Measurements from ENCODE around the gene S1PR5.

DNA sequence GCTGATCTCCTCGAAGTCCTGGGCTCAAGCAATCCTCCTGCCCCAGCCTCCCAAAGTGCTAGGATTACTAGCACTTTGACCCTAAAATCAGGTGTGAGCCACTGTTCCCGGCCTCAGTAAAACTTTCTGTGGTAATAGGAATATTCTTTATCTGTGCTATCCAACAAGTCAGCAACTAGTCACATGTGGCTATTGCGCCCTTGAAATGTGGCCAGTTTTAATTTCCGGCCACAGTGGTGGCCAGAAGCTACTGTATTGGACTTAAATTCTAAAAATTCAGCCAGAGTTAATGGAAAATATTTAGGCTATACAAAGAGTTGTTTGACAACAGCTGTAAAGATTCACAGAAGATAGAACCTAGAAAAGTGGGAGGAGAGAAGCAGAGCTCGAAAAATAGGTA is 44.1 kb downstream of the S1PR5 start:
- TF ChIP-seq BHLHE40 (IDR thresholded peaks at IDR 0.05; ENCODE audit: borderline replicate concordance) (no peak), FOXM1 (IDR thresholded peaks at IDR 0.05; ENCODE audit: borderline replicate concordance) (no peak), TARDBP (IDR thresholded peaks at IDR 0.05) (no peak)

Data from HEK293T (cell line).